Left ventricle myocardium inferior (tissue), 1 donor: ENCODE measurements around the gene ADIPOR1. TPM values are rescaled to one million over a fixed set of nuclear protein-coding genes. Genes with fewer than 3 reads are reported as not detected.

Source experiments
- DNase-seq: peaks from one replicate; pipeline ENCODE4 v3.0.0-alpha.2; 2020
- H3K27ac ChIP-seq: fragments of 200-600 bp; replicated peaks from 2 replicates; pipeline ENCODE4 v1.8.0; 2021
- H3K27me3 ChIP-seq: fragments of 200-600 bp; 2 replicates; pipeline ENCODE4 v1.8.0; 2021; ENCODE audit warnings: low read depth
- H3K36me3 ChIP-seq: fragments of 200-600 bp; 2 replicates; pipeline ENCODE4 v1.8.0; 2021
- H3K4me1 ChIP-seq: fragments of 200-600 bp; 2 replicates; pipeline ENCODE4 v1.8.0; 2021
- H3K4me3 ChIP-seq: fragments of 200-600 bp; 2 replicates; pipeline ENCODE4 v1.8.0; 2021; ENCODE audit warnings: mild to moderate bottlenecking, moderate library complexity
- H3K9me3 ChIP-seq: fragments of 200-600 bp; replicated peaks from 2 replicates; pipeline ENCODE4 v1.8.0; 2021
- CTCF ChIP-seq: fragments of 200-600 bp; IDR thresholded peaks from 2 replicates; pipeline ENCODE4 v1.8.0; 2021; ENCODE audit warnings: antibody characterized with exemption, mild to moderate bottlenecking, borderline replicate concordance
- intact Hi-C: fragments of 100-400 bp; cut with micrococcal nuclease; formaldehyde crosslinking; loops from one replicate; pipeline ENCODE4 v1.11.0; 2022
- total RNA-seq: library from RNA; stranded (reverse); fragmentation: NEBNext Ultra II Directional; extraction: Animal tissue kit (Norgen Biotek cat#: 25700); gene quantifications from one replicate; pipeline ENCODE4 v1.2.1, GENCODE V29; 2021
- donor health status: DM: no; HTN: yes; CAD: no; lungs with severe emphysema.

Gene ADIPOR1
- total RNA-seq, 1 donor from 2014 or later, result 87.0 TPM

DNA sequence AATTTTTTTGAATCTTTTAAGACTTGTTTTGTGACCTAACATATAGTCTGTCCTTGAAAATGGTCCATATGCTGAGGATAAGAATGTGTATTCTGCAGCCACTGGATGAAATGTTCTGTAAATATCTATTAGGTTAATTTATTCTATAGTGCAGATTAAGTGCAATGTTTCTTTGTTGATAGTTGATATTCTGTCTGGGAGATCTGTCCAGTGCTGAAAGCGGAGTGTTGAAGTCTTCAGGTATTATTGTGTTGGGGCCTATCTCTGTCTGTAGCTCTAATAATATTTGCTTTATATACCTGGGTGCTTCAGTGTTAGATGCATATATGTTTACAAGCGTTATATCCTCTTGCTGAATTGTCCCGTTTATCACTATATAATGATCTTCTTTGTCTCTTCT, 23.4 kb downstream of the ADIPOR1 start:
- Histone ChIP-seq H3K4me3 (no peak overlapping the region), H3K36me3 (peaks cover 1% of the 10 kb centered on the region), H3K4me1 (no peaks in the 10 kb centered on the region), H3K27me3 (no peaks in the 10 kb centered on the region), H3K27ac (no peak overlapping the region), H3K9me3 (peaks cover 10% of the 10 kb centered on the region)
- TF ChIP-seq CTCF, result no peak
- intact Hi-C loops, result no loop called here
- DNase-seq, result no peak

DNA sequence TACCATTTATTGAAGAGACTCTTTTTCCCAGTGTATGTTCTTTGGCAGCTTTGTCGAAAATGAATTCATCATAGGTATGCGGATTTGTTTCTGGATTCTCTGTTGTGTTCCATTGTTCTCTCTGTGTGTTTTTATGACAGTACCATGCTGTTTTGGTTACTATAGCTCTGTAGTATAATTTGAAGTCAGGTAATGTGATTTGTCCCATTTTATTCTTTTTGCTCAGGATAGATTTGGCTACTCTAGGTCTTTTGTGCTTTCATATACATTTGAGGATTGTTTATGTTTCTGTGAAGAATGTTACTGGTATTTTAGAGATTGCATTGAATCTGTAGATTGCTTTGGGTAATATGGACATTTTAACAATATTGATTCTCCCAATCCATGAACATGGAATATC, 25.6 kb downstream of the ADIPOR1 start:
- DNase-seq, result no peak
- no peaks in the 10 kb centered on the region for H3K27me3 ChIP-seq
- peaks cover 3% of the 10 kb centered on the region for H3K4me1 ChIP-seq
- intact Hi-C loops, result no loop called here
- H3K36me3 ChIP-seq, result no peaks in the 10 kb centered on the region
- no peak for TF ChIP-seq CTCF
- no peak overlapping the region for H3K27ac ChIP-seq
- peaks cover 10% of the 10 kb centered on the region for H3K9me3 ChIP-seq
- no peak overlapping the region for H3K4me3 ChIP-seq

DNA sequence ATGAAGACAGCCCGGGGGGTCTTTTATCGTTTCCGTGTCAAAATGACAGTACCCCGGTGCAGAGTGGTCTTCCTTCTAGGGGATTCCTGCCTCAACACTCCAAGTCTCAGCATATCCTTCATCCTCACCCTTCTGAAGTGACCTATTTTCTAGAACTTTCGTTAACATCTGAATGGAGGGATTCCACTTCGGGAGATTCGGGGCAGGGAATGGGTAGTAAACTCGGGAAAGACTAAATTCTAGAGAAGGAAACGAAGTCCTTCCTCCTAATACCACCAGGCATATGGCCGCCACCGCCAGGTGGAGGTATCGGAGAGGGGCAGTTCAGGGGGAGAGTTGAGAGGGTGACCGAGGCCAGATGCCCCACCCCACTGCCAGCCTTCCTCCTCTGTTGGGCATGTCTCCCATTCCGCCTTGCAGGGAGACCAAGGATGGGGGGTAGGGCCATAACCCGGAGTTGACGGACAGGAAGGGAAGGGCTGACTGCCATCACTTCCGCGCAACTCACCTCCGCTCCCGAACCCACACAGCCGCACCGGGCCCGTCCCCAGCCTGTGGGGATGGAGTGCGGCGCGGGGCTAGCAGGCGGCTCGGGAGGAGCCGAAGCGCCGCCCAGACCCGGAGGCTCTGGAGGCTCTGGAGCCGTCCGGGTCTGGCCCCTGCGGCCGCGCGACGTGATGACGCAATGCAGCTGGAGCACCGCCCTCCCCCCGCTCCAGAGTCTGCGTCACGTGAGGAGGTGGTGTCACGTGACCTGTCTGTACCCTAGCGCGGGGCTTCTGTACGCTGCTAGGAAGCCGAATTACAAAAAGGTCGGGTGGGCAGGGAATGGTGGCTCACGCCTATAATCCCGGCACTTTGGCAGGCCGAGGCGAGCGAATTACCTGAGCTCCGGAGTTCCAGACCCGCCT, 31.3 kb downstream of the ADIPOR1 start, which contains the start of gene KLHL12:
Gene KLHL12 (minus strand): TSS at position 654 of the 911 bp plus-strand sequence. CDS start 2,072 bp downstream, outside the sequence.
- H3K9me3 ChIP-seq, result no peaks in the 10 kb centered on the region
- intact Hi-C loops, result no loop called here
- H3K27me3 ChIP-seq, result no peaks in the 10 kb centered on the region
- peaks cover 23% of the 10 kb centered on the region for H3K36me3 ChIP-seq
- TF ChIP-seq CTCF, result peak; percentile 66
- peak within 1 kb of the TSS; percentile 96 for H3K27ac ChIP-seq
- H3K4me1 ChIP-seq, result peaks cover 47% of the 10 kb centered on the region
- peak within 1 kb of the TSS; percentile 97 for H3K4me3 ChIP-seq
- DNase-seq, result peak; percentile 97

GRCh38 chr1:202923533-202923932, 34.6 kb downstream of the ADIPOR1 start:
- Histone ChIP-seq H3K27me3 (no peaks in the 10 kb centered on the region), H3K4me3 (no peak overlapping the region), H3K27ac (no peak overlapping the region), H3K4me1 (peaks cover 50% of the 10 kb centered on the region), H3K36me3 (peaks cover 40% of the 10 kb centered on the region), H3K9me3 (no peaks in the 10 kb centered on the region)
- no peak for DNase-seq
- TF ChIP-seq CTCF, result no peak
- intact Hi-C loops, result no loop called here

GRCh38 chr1:202919615-202920014, 38.5 kb downstream of the ADIPOR1 start:
- DNase-seq, result no peak
- intact Hi-C loops, result no loop called here
- no peak for TF ChIP-seq CTCF
- peaks cover 76% of the 10 kb centered on the region for H3K36me3 ChIP-seq
- H3K4me1 ChIP-seq, result peaks cover 25% of the 10 kb centered on the region
- H3K9me3 ChIP-seq, result no peaks in the 10 kb centered on the region
- H3K27ac ChIP-seq, result no peak overlapping the region
- no peaks in the 10 kb centered on the region for H3K27me3 ChIP-seq
- no peak overlapping the region for H3K4me3 ChIP-seq
